Breast epithelium (tissue), 3 donors: ENCODE results near the gene SLC46A2.

ENCODE experiments used
- CTCF ChIP-seq, 3 donors: fragments of 450-650 bp; IDR thresholded peaks; one replicate each; pipeline ENCODE4 v1.5.1; 2016 to 2017; ENCODE audit warnings: antibody characterized with exemption in 3 of 3, mild to moderate bottlenecking in 3 of 3, moderate library complexity in 3 of 3
- POLR2A ChIP-seq: fragments of 450-650 bp; IDR thresholded peaks from one replicate; pipeline ENCODE4 v1.6.1; 2016; ENCODE audit warnings: antibody characterized with exemption, mild to moderate bottlenecking, moderate library complexity

GRCh38 chr9:112867275-112867991, 23.2 kb downstream of the SLC46A2 start:
- TF ChIP-seq CTCF (IDR thresholded peaks at IDR 0.05) (no peak), POLR2A (no peak)
